Gastroesophageal sphincter (tissue), 4 donors: ENCODE measurements around the gene RGS14. TPM values are rescaled to one million over a fixed set of nuclear protein-coding genes. Genes with fewer than 3 reads are reported as not detected.
A peak's percentile ranks its signal among the peaks of the same experiment; 100 is the strongest.
"Not testable (repeated sequence)": the region's sequence is repeated elsewhere in the genome, so short reads cannot be mapped to it uniquely, and the experiment has no call there.

Source experiments
- ATAC-seq: fragments of 150-250 bp; one replicate; pipeline ENCODE4 v1.9.1; 2016; ENCODE audit warnings: mild to moderate bottlenecking, moderate library complexity
- H3K27ac ChIP-seq, 4 donors: fragments of 200-600 bp; sonication (generic) in 3 of 4; 1 replicate in 3 of 4; 2 replicates in 1 of 4; pipeline ENCODE4 v1.5.1; 2016 to 2019
- H3K27me3 ChIP-seq: fragments of 200-600 bp; sonication (generic); one replicate; pipeline ENCODE4 v1.5.1; 2019
- H3K36me3 ChIP-seq, 2 donors: fragments of 200-600 bp; sonication (generic); one replicate each; pipeline ENCODE4 v1.5.1; 2019; ENCODE audit warnings: control low read depth in 1 of 2
- H3K4me1 ChIP-seq, 3 donors: fragments of 200-600 bp; sonication (generic); 1 replicate in 2 of 3; 2 replicates in 1 of 3; pipeline ENCODE4 v1.5.1; 2016 to 2019; ENCODE audit warnings: control low read depth in 2 of 3
- H3K4me3 ChIP-seq, 2 donors: fragments of 200-600 bp; sonication (generic); one replicate each; pipeline ENCODE4 v1.5.1; 2019; ENCODE audit warnings: mild to moderate bottlenecking in 1 of 2, moderate library complexity in 1 of 2
- H3K9me3 ChIP-seq, 3 donors: fragments of 200-600 bp; sonication (generic); one replicate each; pipeline ENCODE4 v1.5.1; 2017 to 2019; ENCODE audit warnings: control low read depth in 2 of 3
- CTCF ChIP-seq, 4 experiments: fragments of 200-600 bp in 2 of 4; fragments of 450-650 bp in 2 of 4; sonication (generic) in 1 of 4; IDR thresholded peaks; one replicate each; pipeline ENCODE4 v1.5.1; 2017 to 2019; ENCODE audit warnings: antibody characterized with exemption in 4 of 4, mild to moderate bottlenecking in 2 of 4, moderate library complexity in 2 of 4
- EP300 ChIP-seq: sonication (generic); formaldehyde crosslinking; IDR thresholded peaks from one replicate; pipeline ENCODE4 v1.6.1; 2017; ENCODE audit warnings: antibody characterized with exemption, mild to moderate bottlenecking
- POLR2A ChIP-seq, 2 donors: fragments of 450-650 bp; IDR thresholded peaks; one replicate each; pipeline ENCODE4 v1.6.1; 2017; ENCODE audit warnings: antibody characterized with exemption in 2 of 2, mild to moderate bottlenecking in 2 of 2, moderate library complexity in 1 of 2
- POLR2AphosphoS5 ChIP-seq: sonication (generic); formaldehyde crosslinking; IDR thresholded peaks from one replicate; pipeline ENCODE4 v1.6.1; 2017; ENCODE audit warnings: antibody characterized with exemption
- WGBS, 2 donors: methylation state at CpG; one replicate each; pipeline ENCODE4 v1.1.5; 2018; ENCODE audit warnings: low coverage in 1 of 2; 5-methylcytosine and 5-hydroxymethylcytosine counted together
- total RNA-seq, 4 donors: library from RNA; depleted of rRNA; stranded (reverse); fragments of >200 nt; gene quantifications; one replicate each; pipeline ENCODE4 v1.1.0, GENCODE V29; 2016

The RGS14 gene
- total RNA-seq, 4 donors from 2014 or later = 7.6 to 20.1 (median 13.7) TPM

- ATAC-seq = no peak
- Histone ChIP-seq H3K36me3 (no peaks in the 10 kb centered on the region), H3K4me3 (no peak overlapping the region), H3K9me3 (no peaks in the 10 kb centered on the region), H3K27ac (no peak overlapping the region), H3K4me1 (peaks cover 0 to 7% (median 0%) of the 10 kb centered on the region in 3 donors), H3K27me3 (peaks cover 12% of the 10 kb centered on the region)
- 74 to 78% methylated on average over 3 of the region's 3 CpGs for WGBS, 2 donors
- no peak for TF ChIP-seq POLR2AphosphoS5
- TF ChIP-seq EP300 = no peak
- no peak for TF ChIP-seq POLR2A (IDR thresholded peaks at IDR 0.05)
Measured at GRCh38 chr5:177356746-177357145, 978 bp upstream of the RGS14 start.

GRCh38 chr5:177357146-177357458 lies 622 bp upstream of the RGS14 start:
- peaks cover 0 to 5% (median 0%) of the 10 kb centered on the region in 3 donors for H3K4me1 ChIP-seq
- TF ChIP-seq CTCF (IDR thresholded peaks at IDR 0.05) (no peak), POLR2A (IDR thresholded peaks at IDR 0.05) (no peak), EP300 (no peak), POLR2AphosphoS5 (no peak)
- WGBS, 2 donors = 71 to 80% methylated on average over 1 of the region's 5 CpGs
- H3K36me3 ChIP-seq = no peaks in the 10 kb centered on the region
- H3K27me3 ChIP-seq = peaks cover 12% of the 10 kb centered on the region
- no peak overlapping the region for H3K4me3 ChIP-seq
- no peak for ATAC-seq
- H3K9me3 ChIP-seq = no peaks in the 10 kb centered on the region
- no peak overlapping the region for H3K27ac ChIP-seq

GRCh38 chr5:177358370-177358819 lies 671 bp downstream of the RGS14 start:
- Histone ChIP-seq H3K36me3 (no peaks in the 10 kb centered on the region), H3K9me3 (no peaks in the 10 kb centered on the region), H3K27ac (peak overlapping the region in 1 of 4 donors; percentile 44), H3K4me1 (peaks cover 0 to 14% (median 8%) of the 10 kb centered on the region in 3 donors), H3K4me3 (peak overlapping the region in 1 of 2 donors; percentile 47), H3K27me3 (peaks cover 12% of the 10 kb centered on the region)
- ATAC-seq = no peak
- WGBS, 2 donors = 53% methylated on average over 4 of the region's 5 CpGs; no CpG with 5 or more reads in 1 of the 2 donors
- TF ChIP-seq CTCF (IDR thresholded peaks at IDR 0.05) (no peak), POLR2AphosphoS5 (no peak), EP300 (no peak), POLR2A (IDR thresholded peaks at IDR 0.05) (no peak)

GRCh38 chr5:177359451-177359851 lies 1.7 kb downstream of the RGS14 start:
- 80% methylated on average over 2 of the region's 6 CpGs; no CpG with 5 or more reads in 1 of the 2 donors for WGBS, 2 donors
- no peak for ATAC-seq
- Histone ChIP-seq H3K9me3 (no peaks in the 10 kb centered on the region), H3K36me3 (no peaks in the 10 kb centered on the region), H3K4me3 (no peak overlapping the region), H3K27ac (no peak overlapping the region), H3K27me3 (peaks cover 12% of the 10 kb centered on the region), H3K4me1 (peaks cover 0 to 25% (median 12%) of the 10 kb centered on the region in 3 donors)
- TF ChIP-seq POLR2AphosphoS5 (no peak), EP300 (no peak), CTCF (IDR thresholded peaks at IDR 0.05) (no peak), POLR2A (IDR thresholded peaks at IDR 0.05) (no peak)

GRCh38 chr5:177359860-177360259 lies 2.1 kb downstream of the RGS14 start:
- no peak overlapping the region for H3K4me3 ChIP-seq
- no peaks in the 10 kb centered on the region for H3K36me3 ChIP-seq
- ATAC-seq = no peak
- peaks cover 12% of the 10 kb centered on the region for H3K27me3 ChIP-seq
- 83% methylated on average over 1 of the region's 3 CpGs; no CpG with 5 or more reads in 1 of the 2 donors for WGBS, 2 donors
- H3K9me3 ChIP-seq = no peaks in the 10 kb centered on the region
- H3K4me1 ChIP-seq = peaks cover 0 to 29% (median 12%) of the 10 kb centered on the region in 3 donors
- H3K27ac ChIP-seq = no peak overlapping the region
- no peak for TF ChIP-seq POLR2AphosphoS5
- no peak for TF ChIP-seq CTCF (IDR thresholded peaks at IDR 0.05)
- no peak for TF ChIP-seq POLR2A (IDR thresholded peaks at IDR 0.05)
- no peak for TF ChIP-seq EP300

GRCh38 chr5:177360740-177361139 lies 3.0 kb downstream of the RGS14 start:
- not testable (repeated sequence) for H3K27ac ChIP-seq, H3K4me3 ChIP-seq, ATAC-seq, H3K36me3 ChIP-seq, H3K9me3 ChIP-seq
- 86% methylated on average over 7 of the region's 7 CpGs; no CpG with 5 or more reads in 1 of the 2 donors for WGBS, 2 donors
- H3K4me1 ChIP-seq = peaks cover 0 to 36% (median 12%) of the 10 kb centered on the region in 3 donors
- peaks cover 12% of the 10 kb centered on the region for H3K27me3 ChIP-seq
